PC-9 (cell line): ENCODE measurements around the gene RPL5. TPM values are rescaled to one million over a fixed set of nuclear protein-coding genes. Genes with fewer than 3 reads are reported as not detected.

ENCODE experiments used
- BruUV-seq: library from RNA; stranded (reverse); fragments of 400-500 nt; replicated peaks from 2 replicates; lab custom pipeline; 2021; lab: Mats Ljungman, UMichigan
- CTCF ChIA-PET: fragments of 300-600 bp; sonication (Branson Sonifier 250); formaldehyde crosslinking; loops from one replicate; lab custom pipeline; 2022; ENCODE audit warnings: antibody characterized with exemption; lab: Charles Lee
- POLR2A ChIA-PET: fragments of 300-600 bp; sonication (Branson Sonifier 250); formaldehyde crosslinking; loops from one replicate; lab custom pipeline; 2022; ENCODE audit warnings: antibody characterized with exemption; ENCODE audit not compliant: unreplicated experiment; lab: Charles Lee
- DNase-seq, 2 experiments: peaks; one replicate each; pipeline versions ENCODE4 v3.0.0 to v3.0.0-alpha.2; 2015 to 2022; ENCODE audit warnings: mixed read lengths in 1 of 2
- H2AFZ ChIP-seq: fragments of 200-600 bp; sonication (generic); 2 replicates; pipeline ENCODE4 v1.8.1; 2017; ENCODE audit warnings: antibody characterized with exemption
- H3F3A ChIP-seq: fragments of 200-600 bp; sonication (generic); 2 replicates; pipeline ENCODE4 v1.8.1; 2017; ENCODE audit warnings: antibody characterized with exemption, mild to moderate bottlenecking, low read depth; ENCODE audit not compliant: insufficient read depth
- H3K27ac ChIP-seq: fragments of 200-600 bp; sonication (generic); 2 replicates; pipeline ENCODE4 v1.6.1; 2016; ENCODE audit warnings: mixed run types
- H3K27me3 ChIP-seq: fragments of 200-600 bp; sonication (generic); 2 replicates; pipeline ENCODE4 v1.6.1; 2016; ENCODE audit warnings: low read depth, mixed run types; ENCODE audit not compliant: insufficient read depth
- H3K36me3 ChIP-seq: fragments of 200-600 bp; sonication (generic); 2 replicates; pipeline ENCODE4 v1.6.1; 2016; ENCODE audit warnings: low read depth, mixed run types
- H3K4me1 ChIP-seq: fragments of 200-600 bp; sonication (generic); replicated peaks from 2 replicates; pipeline ENCODE4 v1.6.1; 2016; ENCODE audit warnings: mixed run types; ENCODE audit not compliant: insufficient read depth
- H3K4me2 ChIP-seq: fragments of 200-600 bp; sonication (generic); 2 replicates; pipeline ENCODE4 v1.6.1; 2017; ENCODE audit warnings: mixed run types
- H3K4me3 ChIP-seq: fragments of 200-600 bp; sonication (generic); 2 replicates; pipeline ENCODE4 v1.6.1; 2016; ENCODE audit warnings: mixed run types
- H3K79me2 ChIP-seq: fragments of 200-600 bp; sonication (generic); 2 replicates; pipeline ENCODE4 v1.6.1; 2017; ENCODE audit warnings: low read depth, mixed run types
- H3K9me2 ChIP-seq: fragments of 200-600 bp; sonication (generic); 2 replicates; pipeline ENCODE4 v1.8.1; 2017; ENCODE audit warnings: mild to moderate bottlenecking; ENCODE audit not compliant: insufficient read depth
- H3K9me3 ChIP-seq: fragments of 200-600 bp; sonication (generic); 2 replicates; pipeline ENCODE4 v1.8.1; 2016; ENCODE audit warnings: low read depth; ENCODE audit not compliant: insufficient read depth
- H4K20me1 ChIP-seq: fragments of 200-600 bp; sonication (generic); 2 replicates; pipeline ENCODE4 v1.8.1; 2017; ENCODE audit not compliant: insufficient read depth
- CTCF ChIP-seq: fragments of 200-600 bp; sonication (generic); conservative IDR thresholded peaks from 2 replicates; pipeline ENCODE4 v1.6.1; 2017; ENCODE audit warnings: mixed run types, antibody characterized with exemption, mild to moderate bottlenecking, moderate library complexity
- EZH2 ChIP-seq: fragments of 200-600 bp; sonication (generic); IDR thresholded peaks from 2 replicates; pipeline ENCODE4 v1.8.0; 2017; ENCODE audit warnings: antibody characterized with exemption, low read depth
- intact Hi-C: fragments of 100-400 bp; cut with micrococcal nuclease; formaldehyde crosslinking; loops from one replicate; pipeline ENCODE4 v1.10.0; 2022; ENCODE audit not compliant: unreplicated experiment
- total RNA-seq: library from RNA; stranded (reverse); gene quantifications from 2 replicates; pipeline ENCODE4 v1.2.3, GENCODE V29; 2021

The RPL5 gene
- total RNA-seq, 1 experiment from 2014 or later = 1,050 TPM

GRCh38 chr1:92845908-92846307 is 14.1 kb downstream of the RPL5 start:
- H3F3A ChIP-seq = peaks cover 50% of the 10 kb centered on the region

GRCh38 chr1:92848201-92848600 is 16.4 kb downstream of the RPL5 start:
- H3K4me1 ChIP-seq = no peaks in the 10 kb centered on the region
- no peaks in the 10 kb centered on the region for H4K20me1 ChIP-seq
- ChIA-PET CTCF (interaction anchor here (0.6 kb wide), 1 partner anchor 231 kb away, joined by 3 read pairs; the partner anchor contains the start of gene MTF2), POLR2A (no interaction called here)
- H3K27ac ChIP-seq = no peak overlapping the region
- no peaks in the 10 kb centered on the region for H3K9me3 ChIP-seq
- no peaks in the 10 kb centered on the region for H3K9me2 ChIP-seq
- no peak for DNase-seq
- H3K36me3 ChIP-seq = peaks cover 11% of the 10 kb centered on the region
- no TSS peak for BruUV-seq
- no peak overlapping the region for H3K4me2 ChIP-seq
- H3K4me3 ChIP-seq = no peak overlapping the region
- intact Hi-C loops = no loop called here
- H3F3A ChIP-seq = peaks cover 27% of the 10 kb centered on the region
- no peaks in the 10 kb centered on the region for H3K27me3 ChIP-seq
- H2AFZ ChIP-seq = no peak overlapping the region
- TF ChIP-seq EZH2 (no peak), CTCF (no peak)
- H3K79me2 ChIP-seq = no peaks in the 10 kb centered on the region

More at GRCh38 chr1:92845908-92846307, 14.1 kb downstream of the RPL5 start:
- H3K4me2 ChIP-seq = no peak overlapping the region
- H3K4me1 ChIP-seq = no peaks in the 10 kb centered on the region
- no peaks in the 10 kb centered on the region for H3K9me3 ChIP-seq
- H2AFZ ChIP-seq = no peak overlapping the region
- H3K9me2 ChIP-seq = no peaks in the 10 kb centered on the region
- intact Hi-C loops = no loop called here
- no TSS peak for BruUV-seq
- H3K27ac ChIP-seq = no peak overlapping the region
- TF ChIP-seq EZH2 = no peak
- no peak for TF ChIP-seq CTCF
- CTCF ChIA-PET = interaction anchor here (0.5 to 0.7 kb wide), 2 partner anchors 91 to 97 kb away, joined by 5 to 6 read pairs; no protein-coding TSS in a partner anchor
- no peak overlapping the region for H3K4me3 ChIP-seq
- H3K27me3 ChIP-seq = no peaks in the 10 kb centered on the region
- H4K20me1 ChIP-seq = peaks cover 18% of the 10 kb centered on the region
- peaks cover 32% of the 10 kb centered on the region for H3K36me3 ChIP-seq
- POLR2A ChIA-PET = no interaction called here
- peaks cover 1% of the 10 kb centered on the region; the same call in 1 of the 2 replicates for H3K79me2 ChIP-seq
- DNase-seq = no peak

GRCh38 chr1:92850019-92850418 is 18.2 kb downstream of the RPL5 start:
- no peak for DNase-seq
- CTCF ChIA-PET = no interaction called here
- Histone ChIP-seq H3K4me2 (no peak overlapping the region), H2AFZ (no peak overlapping the region), H3K36me3 (no peaks in the 10 kb centered on the region), H3K4me3 (no peak overlapping the region), H3K27me3 (no peaks in the 10 kb centered on the region), H3K79me2 (no peaks in the 10 kb centered on the region), H3K9me2 (no peaks in the 10 kb centered on the region), H3K9me3 (no peaks in the 10 kb centered on the region), H4K20me1 (no peaks in the 10 kb centered on the region), H3F3A (peaks cover 12% of the 10 kb centered on the region; the same call in 1 of the 2 replicates), H3K4me1 (no peaks in the 10 kb centered on the region), H3K27ac (no peak overlapping the region)
- no TSS peak for BruUV-seq
- intact Hi-C loops = no loop called here
- TF ChIP-seq EZH2 = no peak
- TF ChIP-seq CTCF = no peak
- POLR2A ChIA-PET = no interaction called here
